OCI-M2 (cell line): Measurements from ENCODE around the gene PLD1.
"Not testable (repeated sequence)": the region's sequence is repeated elsewhere in the genome, so short reads cannot be mapped to it uniquely, and the experiment has no call there.

Source experiments
- DNase-seq: peaks from one replicate; lab custom pipeline; 2025; ENCODE audit not compliant: unreplicated experiment; lab: John Stamatoyannopoulos, UW

PLD1 gene

GRCh38 chr3:171809861-171810628 is at the start of gene PLD1:
PLD1 (minus strand) TSS chr3:171810483; CDS start chr3:171738051, 72,432 bp downstream.
- DNase-seq = no peak

- DNase-seq = not testable (repeated sequence)
Measured at GRCh38 chr3:171858770-171859169, 48.5 kb upstream of the PLD1 start.

GRCh38 chr3:171854649-171855305 is 44.5 kb upstream of the PLD1 start:
- no peak for DNase-seq

GRCh38 chr3:171851660-171852058 is 41.4 kb upstream of the PLD1 start:
- no peak for DNase-seq

DNA sequence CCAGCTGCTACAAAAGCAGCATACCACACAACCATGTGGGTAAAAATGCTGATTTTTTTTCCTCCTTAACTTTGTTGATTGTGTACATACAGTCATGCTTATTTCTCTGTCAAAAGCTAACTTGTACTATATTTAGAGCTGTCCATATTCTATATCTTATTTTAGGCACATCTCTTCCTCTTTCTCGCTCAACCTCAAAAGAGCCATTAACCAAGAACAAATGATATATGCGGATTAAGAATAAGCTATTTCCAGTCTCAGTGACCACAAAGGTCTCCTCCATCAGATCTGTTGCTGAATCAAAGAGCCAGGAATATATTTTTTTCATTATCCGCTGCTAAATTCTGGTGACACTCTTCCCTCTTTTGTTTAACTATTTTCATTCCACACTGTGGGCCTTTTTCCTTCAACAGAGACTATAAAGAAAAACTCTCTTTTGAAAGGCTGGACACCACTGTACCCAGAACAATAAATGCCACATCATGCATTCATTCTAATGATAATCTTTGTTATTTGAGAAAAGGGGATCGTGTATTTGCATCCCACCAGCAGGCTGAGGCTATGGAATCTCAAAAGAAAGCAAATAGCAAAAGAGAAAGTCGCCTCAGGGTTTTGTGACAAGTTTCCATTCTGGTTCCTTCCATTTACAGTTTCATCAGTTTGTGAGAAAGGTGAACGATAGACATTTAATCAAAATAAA is 40.8 kb upstream of the PLD1 start:
- DNase-seq = no peak

DNA sequence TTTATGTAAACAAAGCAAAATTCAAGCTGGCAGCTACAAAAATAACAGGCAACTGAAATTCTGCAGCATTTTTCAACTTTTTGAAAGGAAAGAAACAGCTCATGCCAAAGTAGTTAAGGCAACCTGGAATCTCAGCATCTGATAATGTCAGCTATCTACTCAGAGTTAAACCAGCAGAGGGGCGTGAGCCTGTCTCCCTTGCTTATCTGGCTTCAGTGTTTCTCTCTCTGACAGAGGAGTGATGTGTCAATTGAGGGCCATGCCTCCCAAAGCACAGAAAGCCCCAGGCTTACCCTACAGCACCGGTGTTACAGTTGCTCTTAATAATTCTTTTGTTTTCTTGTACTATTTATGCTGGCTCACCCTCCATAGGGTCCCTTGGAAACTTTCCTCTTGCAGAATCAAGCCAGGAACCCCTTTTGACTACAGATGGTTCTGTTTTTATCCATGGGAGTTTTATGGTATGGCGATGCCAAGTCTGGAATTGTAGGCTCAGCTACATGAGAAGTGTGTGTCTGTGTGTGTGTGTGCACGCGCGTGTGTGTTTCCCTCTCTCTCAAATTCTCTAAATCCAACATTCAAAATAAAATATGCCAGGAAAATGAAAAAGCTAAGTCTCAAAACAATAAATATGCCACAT is 40.2 kb upstream of the PLD1 start:
- no peak for DNase-seq

- DNase-seq = no peak
Measured at GRCh38 chr3:171849617-171850319, 39.5 kb upstream of the PLD1 start.

GRCh38 chr3:171847595-171848259 is 37.4 kb upstream of the PLD1 start:
- no peak for DNase-seq

GRCh38 chr3:171847133-171847532 is 36.9 kb upstream of the PLD1 start:
- no peak for DNase-seq

GRCh38 chr3:171846597-171846996 is 36.3 kb upstream of the PLD1 start:
- no peak for DNase-seq

DNA sequence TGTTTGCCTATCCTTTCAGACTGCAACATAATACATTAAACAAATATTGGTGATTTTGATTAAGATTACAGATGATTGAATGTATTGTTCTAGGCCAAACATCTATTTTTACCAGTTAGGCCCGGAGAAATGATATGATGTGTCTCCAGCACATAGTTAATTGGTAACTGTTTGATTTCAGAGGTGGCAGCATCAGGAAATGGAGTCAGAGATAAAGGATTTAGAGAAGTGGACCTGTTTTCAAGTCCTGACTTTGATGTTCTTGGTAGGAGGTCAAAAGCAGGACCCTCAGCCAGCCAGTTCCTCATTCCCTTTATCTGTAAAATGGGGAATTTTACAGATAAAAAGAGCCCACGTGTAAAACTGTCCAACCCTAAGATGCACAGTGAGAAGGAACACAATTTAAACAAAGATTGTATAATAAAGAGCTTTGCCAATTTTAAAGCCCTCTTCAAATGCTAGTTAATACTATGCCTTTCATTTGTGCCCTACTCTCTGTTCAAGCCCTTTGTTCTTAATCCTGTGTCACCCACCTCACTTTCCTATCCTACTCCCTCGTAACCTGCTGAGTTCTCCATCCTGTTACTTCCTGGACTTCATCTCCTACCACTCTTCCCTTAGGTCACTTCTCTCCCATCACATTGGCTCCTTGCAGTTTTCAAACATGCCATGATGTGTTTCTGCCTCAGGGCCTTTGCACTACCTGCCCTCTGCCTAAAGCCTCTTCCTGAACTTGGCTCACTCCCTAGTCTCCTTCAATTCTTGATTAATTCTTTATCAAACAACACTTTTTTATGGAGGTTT is 35.4 kb upstream of the PLD1 start:
- DNase-seq = no peak

DNA sequence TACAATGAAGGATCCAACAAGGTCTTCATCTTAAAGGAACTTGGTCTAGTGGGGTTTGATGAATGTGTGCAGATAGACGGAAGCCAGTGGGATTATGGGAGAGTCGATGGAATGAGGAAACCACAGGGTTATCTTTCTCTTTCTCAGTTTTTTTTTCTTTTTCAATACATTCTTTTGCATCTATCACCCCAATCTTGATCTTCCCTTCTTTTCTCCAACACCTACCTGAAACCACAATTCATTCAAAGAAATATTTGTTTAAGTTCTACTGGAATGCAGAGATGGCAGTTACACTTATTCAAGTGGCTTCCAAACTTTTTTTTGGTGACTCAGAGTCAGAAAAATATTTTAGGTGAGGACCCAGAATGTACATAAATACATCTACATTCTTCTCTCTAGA is 34.6 kb upstream of the PLD1 start:
- DNase-seq = no peak

DNA sequence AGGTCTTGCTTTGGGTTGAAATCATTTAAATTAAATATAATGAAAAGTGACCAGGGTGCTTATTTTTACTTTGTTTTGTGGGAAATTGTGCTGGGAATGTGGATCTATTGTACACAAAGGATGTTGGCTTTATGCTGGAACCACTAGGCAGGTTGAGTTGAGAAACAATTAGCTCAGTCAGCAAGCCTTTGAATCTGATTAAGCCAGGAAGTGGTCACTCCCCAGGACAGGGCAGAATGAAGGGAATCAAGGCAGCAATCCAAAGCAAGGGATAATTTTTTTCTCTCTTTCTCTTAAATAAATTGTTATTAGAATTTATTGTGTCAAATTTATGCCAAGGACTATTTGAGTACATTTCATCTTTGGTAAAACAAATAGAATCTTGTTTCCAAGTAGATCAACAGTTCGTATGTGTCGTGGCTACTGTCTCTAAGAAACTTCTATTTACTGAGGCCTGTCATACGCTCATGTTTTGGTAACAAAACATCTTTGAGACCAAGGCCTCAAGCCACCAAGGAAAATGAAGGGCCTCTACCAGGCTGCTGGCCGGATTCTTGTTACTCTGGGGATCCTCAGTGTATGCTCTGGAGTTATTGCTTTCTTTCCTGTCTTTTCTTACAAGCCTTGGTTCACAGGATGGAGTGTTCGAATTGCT is 32.7 kb upstream of the PLD1 start, which contains the start of gene TMEM212:
Gene TMEM212 (plus strand): TSS at position 486 of the 655 bp plus-strand sequence. CDS start 35 bp downstream, at position 521.
- DNase-seq = no peak

- no peak for DNase-seq
Measured at GRCh38 chr3:171841620-171842000, 31.3 kb upstream of the PLD1 start.

- no peak for DNase-seq
Measured at GRCh38 chr3:171840811-171841619, 30.7 kb upstream of the PLD1 start.

GRCh38 chr3:171840445-171840810 is 30.1 kb upstream of the PLD1 start:
- DNase-seq = no peak

DNA sequence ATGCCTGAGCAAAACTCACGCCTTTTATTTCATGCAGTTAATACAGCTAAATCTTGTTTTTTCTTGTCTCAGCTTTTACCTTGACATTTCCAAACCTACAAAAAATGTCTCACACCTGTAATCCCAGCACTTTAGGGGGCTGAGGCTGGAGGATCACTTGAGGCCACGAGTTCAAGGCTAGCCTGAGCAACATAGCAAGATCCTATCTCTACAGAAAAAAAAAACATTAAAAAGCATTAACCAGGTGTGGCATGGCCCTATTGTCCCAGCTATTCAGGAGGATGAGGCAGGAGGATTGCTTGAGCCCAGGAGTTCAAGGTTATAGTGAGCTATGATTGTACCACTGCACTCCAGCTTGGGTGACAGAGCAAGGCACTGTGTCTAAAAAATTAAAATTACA is 29.0 kb upstream of the PLD1 start:
- DNase-seq = no peak

DNA sequence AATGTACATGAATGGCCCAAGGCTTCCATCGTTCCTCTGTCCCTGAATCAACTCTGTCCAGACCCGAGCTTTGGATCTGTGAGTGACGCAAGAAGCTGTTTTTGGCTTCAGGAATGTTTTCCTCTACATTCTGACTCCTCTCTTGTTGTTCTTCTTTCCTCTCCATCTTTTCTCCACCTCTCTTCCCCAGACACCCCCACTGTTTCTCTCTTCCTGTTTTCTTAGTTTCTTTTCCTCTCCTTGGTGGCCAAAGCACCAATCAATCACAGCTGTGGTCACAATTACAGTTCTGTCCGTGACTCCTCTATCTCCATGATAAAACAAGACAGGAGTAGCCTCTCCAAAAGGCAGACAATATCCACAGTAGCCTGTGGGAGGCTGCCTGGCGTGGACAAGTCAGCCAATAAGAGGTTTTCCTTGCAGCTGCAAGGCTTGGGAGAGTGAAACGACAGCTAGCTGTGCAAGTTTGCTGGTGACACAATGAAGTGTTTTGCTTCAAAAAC is 28.0 kb upstream of the PLD1 start:
- DNase-seq = no peak
